SK-N-MC (cell line): ENCODE results near the gene KCNMA1.
"Not testable (repeated sequence)": the region's sequence is repeated elsewhere in the genome, so short reads cannot be mapped to it uniquely, and the experiment has no call there.

Experiments used
- EZH2 ChIP-seq: fragments of 200-600 bp; sonication (generic); IDR thresholded peaks from one replicate; pipeline ENCODE4 v1.6.1; 2017; ENCODE audit warnings: antibody characterized with exemption
- FOXP2 ChIP-seq: optimal IDR thresholded peaks from 2 replicates; pipeline ENCODE3; 2011; ENCODE audit warnings: mild to moderate bottlenecking, moderate library complexity; ENCODE audit not compliant: insufficient read depth; ENCODE audit errors: extremely low read length, control extremely low read depth
- POLR2AphosphoS5 ChIP-seq: IDR thresholded peaks from 2 replicates; pipeline ENCODE4 v1.6.1; 2012; ENCODE audit warnings: mild to moderate bottlenecking, low read depth, low read length, borderline replicate concordance

DNA sequence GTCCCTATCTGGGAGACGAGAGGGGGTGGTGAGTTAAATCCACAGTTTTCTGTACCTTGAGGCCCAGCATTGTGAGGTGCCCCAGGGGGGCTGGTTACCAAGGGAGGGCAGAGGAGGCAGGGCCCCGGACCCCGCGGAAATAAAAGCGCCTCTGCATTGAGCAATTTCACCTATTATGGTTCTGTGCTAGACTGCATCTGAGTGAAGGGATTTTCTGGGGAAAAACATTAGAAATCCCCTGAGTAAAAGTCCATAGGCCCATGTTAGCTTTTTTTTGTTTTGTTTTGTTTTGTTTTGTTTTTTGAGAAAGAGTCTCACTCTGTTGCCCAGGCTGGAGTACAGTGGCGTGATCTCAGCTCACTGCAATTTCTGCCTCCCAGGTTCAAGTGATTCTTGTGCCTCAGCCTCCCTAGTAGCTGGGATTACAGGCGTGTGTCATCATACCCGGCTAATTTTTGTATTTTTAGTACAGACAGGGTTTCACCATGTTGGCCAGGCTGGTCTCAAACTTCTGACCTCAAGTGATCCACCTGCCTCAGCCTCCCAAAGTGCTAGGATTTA, 225.0 kb downstream of the KCNMA1 start:
- TF ChIP-seq POLR2AphosphoS5, EZH2, FOXP2: not testable (repeated sequence)
